Adipose tissue (tissue), 3 donors: Measurements from ENCODE around the gene SDHC. TPM values are rescaled to one million over a fixed set of nuclear protein-coding genes. Genes with fewer than 3 reads are reported as not detected.
A peak's percentile ranks its signal among the peaks of the same experiment; 100 is the strongest.
"Not testable (repeated sequence)": the region's sequence is repeated elsewhere in the genome, so short reads cannot be mapped to it uniquely, and the experiment has no call there.

Experiments
- H3K27ac ChIP-seq: one replicate; pipeline ENCODE4 v1.5.1; 2013; ENCODE audit warnings: low read depth, low read length
- WGBS, 3 donors: extraction: QIAGEN DNeasy Blood & Tissue Kit; methylation state at CpG; one replicate each; pipeline ENCODE4 v1.1.7; 2013; 5-methylcytosine and 5-hydroxymethylcytosine counted together
- polyA plus RNA-seq, 3 donors: library from polyadenylated mRNA; stranded (reverse); fragments of 200-250 nt; gene quantifications; one replicate each; pipeline ENCODE4 v1.2.3, GENCODE V29; 2013
- donor health status: healthy with polysubstance abuse.
- donor health status: Bipolar disorder and iron deficiency.
- donor health status: healthy.

Gene SDHC
- polyA plus RNA-seq, 3 donors: 76.3 to 230 (median 151) TPM

DNA sequence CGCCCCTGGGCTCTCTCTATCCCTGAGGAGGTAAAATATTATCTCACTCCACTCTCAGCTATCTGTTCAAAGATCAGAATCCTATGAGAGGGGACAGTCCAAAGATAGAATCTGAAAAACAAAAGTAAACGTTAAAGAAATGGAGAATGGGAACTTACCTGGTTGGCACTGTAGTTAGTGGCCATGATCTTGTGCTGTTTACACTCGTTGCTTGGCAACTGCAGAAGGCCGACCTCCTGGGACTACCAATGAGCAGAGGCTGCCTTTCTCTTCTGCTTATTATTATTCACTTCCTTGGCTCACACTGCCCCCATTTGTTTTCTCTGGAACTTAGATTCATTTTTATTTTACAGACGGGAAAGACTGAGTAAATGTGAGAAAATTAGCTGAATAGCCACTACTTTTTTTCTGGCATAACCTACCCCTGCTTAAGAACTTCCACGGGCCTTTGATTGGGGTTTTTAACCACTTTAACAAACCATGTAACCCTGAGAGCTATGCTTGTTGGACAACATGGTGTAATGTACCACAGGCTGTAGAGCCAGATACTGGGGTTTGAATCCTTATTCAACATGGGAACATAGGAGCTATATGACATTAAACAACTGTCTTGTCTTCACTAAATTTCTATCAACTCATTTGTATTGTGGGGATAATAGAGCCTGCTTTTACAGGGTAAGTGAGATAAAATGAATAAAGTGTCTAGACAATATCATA, 53.7 kb downstream of the SDHC start, which contains the start of gene CFAP126:
TSS of gene CFAP126 (minus strand) at position 193 of the 717 bp plus-strand sequence. CDS start at position 185, 8 bp downstream.
- WGBS, 3 donors: 20 to 24% (median 23%) methylated on average over 6 of the region's 6 CpGs
- no peak within 1 kb of the TSS for H3K27ac ChIP-seq

DNA sequence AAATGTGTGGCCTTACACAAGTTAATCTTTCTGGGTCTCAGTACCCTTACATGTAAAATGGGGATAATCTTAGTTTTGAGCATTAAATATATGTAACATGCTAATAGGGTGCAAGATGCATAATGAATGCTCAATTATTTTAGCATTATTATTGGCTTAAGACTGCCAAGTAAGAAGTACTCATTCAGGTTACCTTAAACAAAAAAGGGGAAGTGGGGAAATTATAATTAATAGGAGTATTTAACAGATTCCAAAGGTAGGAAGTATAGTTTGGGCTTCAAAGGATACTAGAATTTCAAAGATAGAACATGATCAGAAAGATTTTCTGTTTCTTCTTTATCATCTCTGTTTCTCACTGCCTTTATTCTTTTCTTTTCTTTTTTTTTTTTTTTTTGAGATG, 59.3 kb downstream of the SDHC start:
- H3K27ac ChIP-seq: no peak overlapping the region

- no peak overlapping the region for H3K27ac ChIP-seq
- 40 to 48% (median 47%) methylated on average over 2 of the region's 2 CpGs for WGBS, 3 donors
Observed at GRCh38 chr1:161374373-161374772, 60.2 kb downstream of the SDHC start.

DNA sequence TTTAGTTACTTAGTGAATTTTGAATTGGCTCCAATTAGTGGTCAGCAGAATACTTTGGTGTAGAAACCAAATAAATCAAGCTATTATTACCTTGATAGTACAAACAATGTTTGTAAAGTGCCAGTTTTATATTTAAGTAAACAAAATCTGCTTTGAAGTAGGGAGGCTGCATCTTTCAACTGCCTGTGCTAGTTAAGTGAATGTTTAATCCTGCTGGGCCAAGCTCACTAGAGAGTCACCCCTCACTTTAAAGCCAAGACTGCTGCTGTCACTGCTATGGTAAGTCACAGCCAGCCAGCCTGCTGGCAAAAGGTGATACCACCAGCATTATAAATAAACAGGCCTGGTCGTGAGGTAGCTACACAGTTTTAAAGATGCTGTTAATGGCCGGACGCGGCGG, 63.8 kb downstream of the SDHC start:
- 78 to 93% (median 83%) methylated on average over 5 of the region's 5 CpGs for WGBS, 3 donors
- H3K27ac ChIP-seq: no peak overlapping the region

DNA sequence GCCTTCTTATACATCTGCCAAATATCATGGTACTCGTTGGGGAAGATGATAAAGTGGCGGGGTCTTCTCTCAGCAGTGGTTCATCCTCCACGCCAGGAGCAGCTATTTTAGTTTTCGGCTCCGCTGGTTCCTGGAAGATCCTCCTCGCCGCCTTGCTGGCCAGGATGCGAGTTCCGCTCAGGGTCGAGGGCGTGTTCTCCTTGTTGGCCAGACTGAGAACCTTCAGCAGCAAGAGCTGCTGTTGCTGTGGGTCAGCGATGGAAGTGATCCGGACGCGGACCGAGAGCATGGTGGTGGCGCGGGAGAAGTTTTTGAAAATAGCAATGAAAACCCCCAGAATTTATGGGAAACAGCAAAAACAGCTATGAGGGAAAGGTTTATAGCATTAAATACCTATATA, 64.9 kb downstream of the SDHC start:
- WGBS, 3 donors: 70 to 86% (median 80%) methylated on average over 18 of the region's 18 CpGs
- H3K27ac ChIP-seq: no peak overlapping the region

DNA sequence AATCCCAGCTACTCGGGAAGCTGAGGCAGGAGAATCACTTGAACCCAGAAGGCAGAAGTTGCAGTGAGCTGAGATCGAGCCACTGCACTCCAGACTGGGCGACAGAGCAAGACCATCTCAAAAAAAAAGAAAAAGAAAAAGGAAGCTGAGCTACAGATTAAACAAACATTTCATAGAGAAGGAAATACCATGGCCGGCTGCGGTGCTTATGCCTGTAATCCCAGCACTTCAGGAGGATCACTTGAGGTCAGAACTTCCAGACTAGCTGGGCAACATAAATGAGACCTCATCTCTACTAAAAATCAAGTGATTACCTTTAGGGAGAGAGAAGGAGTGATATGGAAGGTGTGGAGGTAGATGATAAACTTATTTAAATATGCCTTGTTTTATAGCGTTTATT, 67.5 kb downstream of the SDHC start:
- no peak overlapping the region for H3K27ac ChIP-seq
- WGBS, 3 donors: 42 to 63% (median 56%) methylated on average over 6 of the region's 6 CpGs

- H3K27ac ChIP-seq: no peak overlapping the region
- 24 to 44% (median 27%) methylated on average over 4 of the region's 4 CpGs for WGBS, 3 donors
Observed at GRCh38 chr1:161382214-161383019, 68.2 kb downstream of the SDHC start.

DNA sequence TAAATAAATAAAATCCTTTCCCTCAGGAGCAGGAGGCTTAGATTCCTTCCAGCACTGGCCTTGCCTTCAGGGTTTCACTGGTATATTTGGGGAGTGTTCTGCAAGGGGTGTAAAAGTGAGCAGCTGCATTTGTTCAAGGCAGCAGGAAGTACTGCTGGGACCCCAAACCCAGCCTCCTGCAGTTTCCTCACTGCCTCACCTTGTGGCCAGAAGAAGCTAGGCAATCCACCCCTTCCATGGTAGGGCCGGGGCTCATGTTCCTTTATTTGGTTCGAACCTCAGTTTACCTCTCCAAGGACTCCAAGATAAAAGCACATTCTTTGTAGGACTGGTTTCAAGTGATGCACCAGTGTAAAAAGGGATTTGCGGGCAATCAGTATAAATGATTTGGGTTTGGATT, 74.5 kb downstream of the SDHC start:
- no peak overlapping the region for H3K27ac ChIP-seq
- 85 to 96% (median 87%) methylated on average over 3 of the region's 3 CpGs for WGBS, 3 donors

GRCh38 chr1:161389158-161389557, 75.0 kb downstream of the SDHC start:
- not testable (repeated sequence) for H3K27ac ChIP-seq
- 74 to 82% (median 77%) methylated on average over 16 of the region's 16 CpGs for WGBS, 3 donors

DNA sequence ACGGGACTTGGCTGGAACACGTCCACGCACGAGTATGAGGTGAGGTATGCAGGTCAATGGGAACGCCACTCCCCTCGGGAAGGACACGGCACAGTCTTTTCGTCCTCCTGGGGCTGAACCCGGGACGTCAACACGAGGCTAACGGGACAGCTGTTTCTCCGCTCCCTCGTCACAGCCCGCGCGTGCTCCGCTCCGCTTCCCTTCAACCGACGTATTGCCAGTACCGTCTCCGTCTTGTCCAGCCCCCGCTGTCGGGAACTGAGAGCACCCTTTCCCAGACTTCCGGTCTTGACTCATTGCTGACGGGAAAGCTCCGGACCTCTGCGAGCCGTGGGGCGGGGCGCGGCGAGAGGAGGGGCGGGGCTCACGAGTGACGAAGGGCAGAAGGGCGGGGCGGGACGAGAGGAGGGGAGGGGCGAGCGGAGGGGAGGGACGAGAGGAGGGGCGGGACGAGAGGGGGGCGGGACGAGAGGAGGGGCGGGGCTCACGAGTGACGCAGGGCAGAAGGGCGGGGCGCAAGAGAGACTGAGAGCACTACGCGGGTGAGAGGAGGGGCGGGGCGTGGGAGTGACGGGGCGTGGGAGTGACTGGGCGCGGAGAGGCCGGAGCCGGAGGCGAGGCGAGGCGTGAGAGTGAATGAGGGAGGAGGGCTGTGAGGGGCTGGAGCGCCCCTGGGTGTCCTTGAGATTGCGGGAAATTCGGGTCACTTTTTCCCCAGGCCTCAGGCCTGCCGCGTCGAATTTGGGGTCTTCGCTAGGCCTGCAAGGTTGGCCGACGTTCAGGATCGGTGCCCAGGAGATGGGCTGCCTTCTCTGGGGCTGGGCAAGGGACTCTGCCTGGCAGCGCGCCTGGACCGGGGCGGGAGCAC, 75.7 kb downstream of the SDHC start:
- WGBS, 3 donors: 0 to 1% (median 1%) methylated on average over 66 to 77 of the region's 79 CpGs
- H3K27ac ChIP-seq: no peak overlapping the region

DNA sequence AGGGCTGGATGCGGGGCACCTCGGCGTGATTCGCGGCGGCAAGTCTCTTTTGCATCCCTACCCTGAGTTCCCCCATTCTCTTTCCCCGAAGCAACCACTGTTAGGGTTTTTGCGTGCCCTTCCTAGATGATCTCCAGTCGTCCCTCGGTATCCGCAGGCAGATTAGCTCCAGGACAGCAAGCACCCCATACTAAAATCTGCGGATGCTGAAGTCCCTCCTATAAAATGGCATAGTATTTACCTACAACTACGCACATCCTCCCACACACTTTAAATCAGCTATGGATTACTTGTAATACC, 76.3 kb downstream of the SDHC start:
- WGBS, 3 donors: 5 to 7% (median 6%) methylated on average over 13 of the region's 13 CpGs
- H3K27ac ChIP-seq: no peak overlapping the region

DNA sequence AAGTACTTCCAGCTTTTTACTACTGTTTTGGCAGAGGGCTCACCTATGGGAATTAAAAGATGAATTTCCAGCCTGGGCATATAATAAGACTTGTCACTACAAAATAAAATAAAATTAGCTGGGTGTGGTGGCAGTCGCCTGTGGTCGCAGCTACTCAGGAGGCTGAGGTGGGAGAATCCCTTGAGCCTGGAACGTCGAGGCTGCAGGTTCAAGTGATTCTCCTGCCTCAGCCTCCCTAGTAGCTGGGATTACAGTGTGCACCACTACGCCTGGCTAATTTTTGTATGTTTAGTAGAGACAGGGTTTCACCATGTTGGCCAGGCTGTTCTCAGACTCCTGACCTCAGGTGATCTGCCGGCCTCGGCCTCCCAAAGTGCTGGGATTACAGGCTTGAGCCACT, 77.0 kb downstream of the SDHC start:
- WGBS, 3 donors: 90 to 94% (median 93%) methylated on average over 7 of the region's 7 CpGs
- not testable (repeated sequence) for H3K27ac ChIP-seq

DNA sequence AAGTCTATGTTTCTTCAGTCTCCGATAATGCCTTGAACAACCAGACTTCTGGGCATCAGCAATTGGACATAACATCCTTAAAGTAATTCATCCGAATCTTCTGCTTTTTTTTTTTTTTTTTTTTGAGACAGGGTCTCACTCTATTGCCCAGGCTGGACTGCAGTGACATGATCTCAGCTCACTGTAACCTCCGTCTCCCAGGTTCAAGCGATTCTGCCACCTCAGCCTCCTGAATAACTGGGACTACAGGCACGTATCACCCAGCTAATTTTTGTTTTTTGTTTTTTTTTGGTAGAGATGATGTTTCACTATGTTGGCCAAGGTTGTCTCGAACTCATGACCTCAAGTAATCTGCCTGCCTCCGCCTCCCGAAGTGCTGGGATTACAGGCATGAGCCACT, 77.4 kb downstream of the SDHC start:
- H3K27ac ChIP-seq: no peak overlapping the region
- 93 to 97% (median 96%) methylated on average over 8 of the region's 8 CpGs for WGBS, 3 donors

GRCh38 chr1:161393151-161393550, 79.0 kb downstream of the SDHC start:
- H3K27ac ChIP-seq: no peak overlapping the region

GRCh38 chr1:161397038-161397437, 82.9 kb downstream of the SDHC start:
- WGBS, 3 donors: 90 to 96% (median 94%) methylated on average over 8 of the region's 8 CpGs
- not testable (repeated sequence) for H3K27ac ChIP-seq

DNA sequence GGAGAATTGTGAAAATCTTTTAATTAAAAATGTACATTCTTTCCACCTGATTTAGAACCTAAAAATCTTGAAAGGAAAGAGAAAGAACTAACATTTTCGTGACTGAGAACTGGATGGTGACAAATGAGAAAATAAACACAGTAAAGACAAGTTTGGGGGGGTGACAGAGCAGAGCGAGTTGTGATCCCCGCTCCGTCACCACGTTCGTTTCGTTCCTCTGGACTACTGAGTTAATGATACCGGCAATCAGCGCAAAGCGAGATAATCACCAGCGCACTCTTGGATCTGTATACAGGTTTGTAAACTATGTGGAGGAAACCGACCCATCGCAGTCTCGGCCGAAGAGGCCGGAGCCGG, 84.7 kb downstream of the SDHC start:
- H3K27ac ChIP-seq: peak overlapping the region; percentile 98
- WGBS, 3 donors: 3 to 11% (median 10%) methylated on average over 17 of the region's 17 CpGs

GRCh38 chr1:161399257-161399998, 85.2 kb downstream of the SDHC start:
- WGBS, 3 donors: 0% methylated on average over 53 of the region's 53 CpGs
- H3K27ac ChIP-seq: peak overlapping the region; percentile 98

DNA sequence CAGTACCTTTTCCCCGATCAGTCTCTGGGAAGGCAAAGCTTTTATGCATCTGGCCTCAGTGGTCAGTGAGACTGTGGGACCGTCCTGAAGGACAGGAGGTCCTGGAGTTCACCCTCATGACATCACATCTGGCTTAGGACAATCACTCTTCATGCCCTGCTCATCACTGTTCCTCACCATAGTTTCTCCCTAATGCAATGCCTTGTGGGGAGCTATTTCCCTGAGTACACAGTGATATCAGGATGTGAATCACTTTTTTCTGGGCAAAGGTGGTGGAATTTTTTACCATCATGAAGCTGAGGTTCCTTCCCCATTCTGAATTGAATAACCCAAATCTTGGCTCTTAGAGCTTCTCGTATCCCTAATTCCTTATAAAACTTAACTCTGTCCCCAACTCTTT, 88.3 kb downstream of the SDHC start:
- no peak overlapping the region for H3K27ac ChIP-seq
- 89 to 92% (median 91%) methylated on average over 3 of the region's 3 CpGs for WGBS, 3 donors
